Right atrium auricular region (tissue), 2 donors: Measurements from ENCODE around the gene BMPR2. TPM values are rescaled to one million over a fixed set of nuclear protein-coding genes. Genes with fewer than 3 reads are reported as not detected.

ENCODE experiments used
- DNase-seq: peaks from one replicate; pipeline ENCODE4 v3.0.0-alpha.2; 2019; ENCODE audit warnings: low spot score
- H3K27ac ChIP-seq, 2 donors: fragments of 200-600 bp; sonication (generic); 1 replicate in 1 of 2; 2 replicates in 1 of 2; pipeline ENCODE4 v1.5.1; 2016 to 2019
- H3K27me3 ChIP-seq, 2 donors: fragments of 200-600 bp; sonication (generic); one replicate each; pipeline versions ENCODE4 v1.5.1 to v1.6.0; 2017 to 2019
- H3K36me3 ChIP-seq: fragments of 200-600 bp; sonication (generic); one replicate; pipeline ENCODE4 v1.5.1; 2016
- H3K4me1 ChIP-seq, 2 donors: fragments of 200-600 bp; sonication (generic); one replicate each; pipeline versions ENCODE4 v1.5.1 to v1.6.0; 2017 to 2019
- H3K4me3 ChIP-seq, 2 donors: fragments of 200-600 bp; sonication (generic); 1 replicate in 1 of 2; 2 replicates in 1 of 2; pipeline ENCODE4 v1.5.1; 2017 to 2019; ENCODE audit warnings: mild to moderate bottlenecking in 1 of 2, moderate library complexity in 1 of 2
- H3K9me3 ChIP-seq, 2 donors: fragments of 200-600 bp; sonication (generic); one replicate each; pipeline ENCODE4 v1.5.1; 2019
- total RNA-seq, 2 donors: library from RNA; depleted of rRNA; stranded (reverse); fragments of >200 nt; gene quantifications; one replicate each; pipeline ENCODE4 v1.1.0, GENCODE V29; 2016
- TF ChIP-seq, protein P1 (sequence below), 2 donors: fragments of 200-600 bp; sonication (generic); IDR thresholded peaks; one replicate each; pipeline ENCODE4 v1.5.1; 2019; ENCODE audit warnings: antibody characterized with exemption in 2 of 2

The BMPR2 gene
- total RNA-seq, 2 donors from 2014 or later = 55.0 to 68.5 TPM

DNA sequence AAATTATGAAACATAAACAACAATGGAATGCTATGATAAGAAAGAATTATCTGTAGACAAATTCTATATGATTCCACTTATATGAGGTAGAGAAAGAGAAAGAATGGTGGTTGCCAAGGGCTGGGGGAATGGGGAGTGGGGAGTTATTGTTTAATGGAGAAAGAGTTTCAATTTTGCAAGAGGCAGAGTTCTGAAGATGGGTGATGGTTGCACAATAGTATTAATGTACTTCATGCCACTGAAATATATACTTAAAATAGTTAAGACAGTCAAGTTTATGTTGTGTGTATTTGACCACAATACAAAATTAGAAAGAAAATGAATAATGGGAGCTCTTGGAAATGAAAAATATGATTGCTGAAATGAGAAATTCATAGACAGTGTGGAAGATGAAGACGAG, 236.0 kb downstream of the BMPR2 start:
- Histone ChIP-seq H3K9me3 (no peaks in the 10 kb centered on the region), H3K27me3 (no peaks in the 10 kb centered on the region), H3K4me1 (no peaks in the 10 kb centered on the region), H3K27ac (no peak overlapping the region), H3K36me3 (no peaks in the 10 kb centered on the region), H3K4me3 (no peak overlapping the region)
- DNase-seq = no peak
- TF ChIP-seq, protein P1, sequence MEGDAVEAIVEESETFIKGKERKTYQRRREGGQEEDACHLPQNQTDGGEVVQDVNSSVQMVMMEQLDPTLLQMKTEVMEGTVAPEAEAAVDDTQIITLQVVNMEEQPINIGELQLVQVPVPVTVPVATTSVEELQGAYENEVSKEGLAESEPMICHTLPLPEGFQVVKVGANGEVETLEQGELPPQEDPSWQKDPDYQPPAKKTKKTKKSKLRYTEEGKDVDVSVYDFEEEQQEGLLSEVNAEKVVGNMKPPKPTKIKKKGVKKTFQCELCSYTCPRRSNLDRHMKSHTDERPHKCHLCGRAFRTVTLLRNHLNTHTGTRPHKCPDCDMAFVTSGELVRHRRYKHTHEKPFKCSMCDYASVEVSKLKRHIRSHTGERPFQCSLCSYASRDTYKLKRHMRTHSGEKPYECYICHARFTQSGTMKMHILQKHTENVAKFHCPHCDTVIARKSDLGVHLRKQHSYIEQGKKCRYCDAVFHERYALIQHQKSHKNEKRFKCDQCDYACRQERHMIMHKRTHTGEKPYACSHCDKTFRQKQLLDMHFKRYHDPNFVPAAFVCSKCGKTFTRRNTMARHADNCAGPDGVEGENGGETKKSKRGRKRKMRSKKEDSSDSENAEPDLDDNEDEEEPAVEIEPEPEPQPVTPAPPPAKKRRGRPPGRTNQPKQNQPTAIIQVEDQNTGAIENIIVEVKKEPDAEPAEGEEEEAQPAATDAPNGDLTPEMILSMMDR (IDR thresholded peaks at IDR 0.05) = no peak

DNA sequence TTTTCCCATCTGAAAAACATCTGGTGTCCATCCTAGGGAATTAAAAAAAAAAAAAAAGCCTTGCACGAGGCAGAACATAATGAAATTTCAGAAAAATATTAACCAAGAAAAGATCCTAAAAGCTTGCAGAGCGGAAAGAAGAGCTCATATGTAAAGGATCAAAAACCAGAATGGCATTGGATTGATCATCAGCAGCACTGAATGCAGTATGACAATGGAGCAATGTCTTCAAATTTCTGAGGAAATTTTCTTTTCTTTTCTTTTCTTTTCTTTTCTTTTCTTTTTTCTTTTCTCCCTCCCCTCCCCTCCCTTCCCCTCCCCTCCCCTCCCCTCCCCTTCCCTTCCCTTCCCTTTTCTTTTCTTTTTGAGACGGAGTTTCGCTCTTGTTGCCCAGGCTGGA, 237.4 kb downstream of the BMPR2 start:
- H3K27ac ChIP-seq = no peak overlapping the region
- no peaks in the 10 kb centered on the region for H3K9me3 ChIP-seq
- TF ChIP-seq, protein P1 (IDR thresholded peaks at IDR 0.05) = no peak
- no peak for DNase-seq
- H3K27me3 ChIP-seq = no peaks in the 10 kb centered on the region
- no peaks in the 10 kb centered on the region for H3K36me3 ChIP-seq
- no peak overlapping the region for H3K4me3 ChIP-seq
- H3K4me1 ChIP-seq = no peaks in the 10 kb centered on the region

Other genes with a start within 250 kb of the BMPR2 start
- gene SUMO1, start 137.7 kb upstream of the BMPR2 start, total RNA-seq = 10 to 100 TPM; 42.9 to 53.2 TPM
- 10 to 100 TPM; 17.4 to 18.9 TPM for gene NOP58, start 110.6 kb upstream of the BMPR2 start, total RNA-seq